DND-41 (cell line): ENCODE data around the gene PRR16.

ENCODE experiments used
- CTCF ChIP-seq: IDR thresholded peaks from 2 replicates; pipeline ENCODE4 v1.5.1; 2012; ENCODE audit warnings: borderline replicate concordance, low read length, moderate library complexity, mild to moderate bottlenecking; ENCODE audit not compliant: poor library complexity, severe bottlenecking; ENCODE audit errors: extremely low read depth
- EZH2 ChIP-seq: IDR thresholded peaks from 3 replicates; pipeline ENCODE4 v1.6.1; 2012; ENCODE audit warnings: borderline replicate concordance, low read depth, mild to moderate bottlenecking, moderate library complexity, low read length, inconsistent platforms; ENCODE audit not compliant: severe bottlenecking

DNA sequence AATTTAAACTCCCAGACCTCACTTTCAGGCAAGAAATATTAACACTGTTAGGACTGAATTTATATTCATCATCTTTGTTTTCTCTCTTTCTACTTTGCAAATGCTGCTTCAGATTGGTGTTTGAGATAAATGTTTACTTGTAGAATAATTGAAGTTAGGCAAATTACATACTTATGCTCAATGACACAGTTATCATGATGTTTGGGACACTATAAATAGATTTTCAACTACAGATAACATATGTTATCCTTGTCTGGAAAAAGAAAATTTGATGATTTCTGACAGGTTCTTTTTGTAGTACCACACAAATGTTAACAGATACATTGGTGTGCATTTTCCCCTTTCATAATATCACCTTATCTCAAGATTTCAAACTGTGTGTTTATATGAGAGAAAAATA, 7.9 kb downstream of the PRR16 start:
- TF ChIP-seq CTCF, result no peak
- TF ChIP-seq EZH2, result no peak
